ENCODE data around the gene MARCO. TPM values are rescaled to one million over a fixed set of nuclear protein-coding genes. Genes with fewer than 3 reads are reported as not detected.

Gene MARCO
- total RNA-seq, 1 experiment from 2014 or later: 0.26 TPM

GRCh38 chr2:118993392-118993752 lies 51.4 kb downstream of the MARCO start:
- ChIA-PET CTCF (no interaction called here), POLR2A (no interaction called here)
- TF ChIP-seq SIN3A (IDR thresholded peaks at IDR 0.05; ENCODE audit: borderline replicate concordance, insufficient read depth, low read depth, low read length) (no peak), REST (IDR thresholded peaks at IDR 0.05; ENCODE audit: insufficient read depth in 1 of 2, low read depth in 2 of 2, low read length in 1 of 2) (no peak), POLR2AphosphoS5 (IDR thresholded peaks at IDR 0.05; ENCODE audit: low read depth, low read length) (no peak), TCF7L2 (IDR thresholded peaks at IDR 0.05; ENCODE audit: low read depth, low read length) (no peak)
- TF ChIP-seq, protein P1, sequence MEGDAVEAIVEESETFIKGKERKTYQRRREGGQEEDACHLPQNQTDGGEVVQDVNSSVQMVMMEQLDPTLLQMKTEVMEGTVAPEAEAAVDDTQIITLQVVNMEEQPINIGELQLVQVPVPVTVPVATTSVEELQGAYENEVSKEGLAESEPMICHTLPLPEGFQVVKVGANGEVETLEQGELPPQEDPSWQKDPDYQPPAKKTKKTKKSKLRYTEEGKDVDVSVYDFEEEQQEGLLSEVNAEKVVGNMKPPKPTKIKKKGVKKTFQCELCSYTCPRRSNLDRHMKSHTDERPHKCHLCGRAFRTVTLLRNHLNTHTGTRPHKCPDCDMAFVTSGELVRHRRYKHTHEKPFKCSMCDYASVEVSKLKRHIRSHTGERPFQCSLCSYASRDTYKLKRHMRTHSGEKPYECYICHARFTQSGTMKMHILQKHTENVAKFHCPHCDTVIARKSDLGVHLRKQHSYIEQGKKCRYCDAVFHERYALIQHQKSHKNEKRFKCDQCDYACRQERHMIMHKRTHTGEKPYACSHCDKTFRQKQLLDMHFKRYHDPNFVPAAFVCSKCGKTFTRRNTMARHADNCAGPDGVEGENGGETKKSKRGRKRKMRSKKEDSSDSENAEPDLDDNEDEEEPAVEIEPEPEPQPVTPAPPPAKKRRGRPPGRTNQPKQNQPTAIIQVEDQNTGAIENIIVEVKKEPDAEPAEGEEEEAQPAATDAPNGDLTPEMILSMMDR (IDR thresholded peaks at IDR 0.05): no peak
- no peaks in the 10 kb centered on the region for H3K36me3 ChIP-seq (ENCODE audit: control insufficient read depth, insufficient read depth, low read length)
- no peak overlapping the region for H3K27ac ChIP-seq (ENCODE audit: low read length)
- ATAC-seq (no peak), DNase-seq (ENCODE audit: low read depth, low spot score) (no peak)
- peaks cover 12% of the 10 kb centered on the region for H3K27me3 ChIP-seq (ENCODE audit: control insufficient read depth, insufficient read depth, low read length)
- intact Hi-C loops (cut with micrococcal nuclease; ENCODE audit: unreplicated experiment) (no loop called here), in situ Hi-C loops (cut with HindIII; ENCODE audit: low pct_unique_long_range_greater_than_20kb, low sequenced_read_pairs) (no loop called here)
- H3K9me3 ChIP-seq (ENCODE audit: control insufficient read depth, insufficient read depth, low read depth, low read length): no peaks in the 10 kb centered on the region
- no TSS peak for BruUV-seq (replicated peaks)
- H3K4me1 ChIP-seq (ENCODE audit: control insufficient read depth, insufficient read depth, low read length): no peaks in the 10 kb centered on the region
- no peak overlapping the region for H3K4me3 ChIP-seq (ENCODE audit: low read depth in 2 of 2, low read length in 2 of 2)

GRCh38 chr2:118994172-118994700 lies 52.2 kb downstream of the MARCO start:
- in situ Hi-C loops (cut with HindIII; ENCODE audit: low pct_unique_long_range_greater_than_20kb, low sequenced_read_pairs): no loop called here
- ChIA-PET CTCF (no interaction called here), POLR2A (no interaction called here)
- Histone ChIP-seq H3K4me1 (ENCODE audit: control insufficient read depth, insufficient read depth, low read length) (no peaks in the 10 kb centered on the region), H3K36me3 (ENCODE audit: control insufficient read depth, insufficient read depth, low read length) (no peaks in the 10 kb centered on the region), H3K4me3 (ENCODE audit: low read depth in 2 of 2, low read length in 2 of 2) (no peak overlapping the region), H3K27me3 (ENCODE audit: control insufficient read depth, insufficient read depth, low read length) (peaks cover 12% of the 10 kb centered on the region), H3K27ac (ENCODE audit: low read length) (no peak overlapping the region), H3K9me3 (ENCODE audit: control insufficient read depth, insufficient read depth, low read depth, low read length) (no peaks in the 10 kb centered on the region)
- intact Hi-C loops (cut with micrococcal nuclease; ENCODE audit: unreplicated experiment): no loop called here
- TF ChIP-seq POLR2AphosphoS5 (IDR thresholded peaks at IDR 0.05; ENCODE audit: low read depth, low read length) (no peak), REST (IDR thresholded peaks at IDR 0.05; ENCODE audit: insufficient read depth in 1 of 2, low read depth in 2 of 2, low read length in 1 of 2) (no peak), SIN3A (IDR thresholded peaks at IDR 0.05; ENCODE audit: borderline replicate concordance, insufficient read depth, low read depth, low read length) (no peak), TCF7L2 (IDR thresholded peaks at IDR 0.05; ENCODE audit: low read depth, low read length) (no peak)
- TF ChIP-seq, protein P1 (IDR thresholded peaks at IDR 0.05): no peak
- DNase-seq (ENCODE audit: low read depth, low spot score) (no peak), ATAC-seq (no peak)
- no TSS peak for BruUV-seq (replicated peaks)
